Heart left ventricle (tissue), 13 donors: Measurements from ENCODE around the gene RBM33.

ENCODE experiments used
- CTCF ChIP-seq, 12 donors: fragments of 200-600 bp; sonication (generic) in 4 of 12; IDR thresholded peaks; one replicate each; pipeline versions ENCODE4 v1.5.0 to v1.8.0; 2018 to 2022; ENCODE audit warnings: antibody characterized with exemption in 12 of 12, mild to moderate bottlenecking in 5 of 12
- POLR2A ChIP-seq, 2 donors: fragments of 450-650 bp; IDR thresholded peaks; one replicate each; pipeline ENCODE4 v1.6.1; 2017; ENCODE audit warnings: antibody characterized with exemption in 2 of 2, mild to moderate bottlenecking in 2 of 2, moderate library complexity in 2 of 2
- donor health status: ischemic (EF 13 %, LVEDD 7.1; RV severe dilation, severe dysfunction).
- donor health status: DM: no; HTN: yes; CAD: no.
- donor health status: DM: no; HTN: no; CAD: no.
- donor health status: ischemic (EF 25% LVEDD 6.9; RV normal size, moderate dysfunction).
- donor health status: ischemic (EF 25% LVEDD 5.7; RV mildly dilated, moderate dysfunction).
- donor health status: ischemic (EF 35%, LVEDD 5.7; RV mildly dilated, moderate dysfunction).
- donor health status: nonischemic (EF 11% LVEDD 7.7; RV severe dilation, severe dysfunction).
- donor health status: DM: yes; HTN: yes; CAD: no.
- donor health status: PGD.
- donor health status: ischemic (EF 29% LVEDD 5.4; RV normal size, mild dysfunction).
- donor health status: nonischemic (EF 23%, LVEDD 6.1; RV moderate dilation, normal function).

DNA sequence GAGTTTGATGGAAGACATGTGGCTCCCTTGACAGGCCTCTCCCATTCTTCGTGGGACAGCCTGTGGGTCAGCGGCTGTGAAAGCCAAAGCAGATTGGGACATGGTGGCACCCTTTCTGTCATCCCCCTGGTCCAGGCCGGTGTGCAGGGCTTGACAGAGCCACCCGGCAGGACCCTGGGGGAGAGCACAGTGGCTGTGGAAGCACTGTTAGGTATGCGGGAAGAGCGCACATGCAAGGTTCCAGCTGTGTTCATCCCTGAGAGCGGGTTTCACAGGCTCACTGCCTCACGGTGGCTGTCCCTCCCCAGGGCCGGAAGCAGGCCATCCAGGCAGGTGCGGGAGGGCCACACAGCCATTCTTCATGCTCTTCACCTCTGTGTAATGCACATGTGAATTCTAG lies 138.0 kb downstream of the RBM33 start:
- TF ChIP-seq CTCF (IDR thresholded peaks at IDR 0.05) = no peak
- no peak for TF ChIP-seq POLR2A (IDR thresholded peaks at IDR 0.05)
